CD4-positive, CD25-positive, alpha-beta regulatory T cell (primary cell): ENCODE measurements around the gene MBD5. TPM values are rescaled to one million over a fixed set of nuclear protein-coding genes. Genes with fewer than 3 reads are reported as not detected.

ENCODE experiments used
- ATAC-seq, 2 donors: fragments of 150-1000 bp; cut with Tn5 transposase; one replicate each; pipeline ENCODE4 v1.10.0; 2021; ENCODE audit warnings: low read depth in 2 of 2, moderate number of reproducible peaks in 2 of 2, moderate library complexity in 1 of 2
- DNase-seq, 3 donors: peaks; one replicate each; pipeline versions ENCODE4 v3.0.0 to v3.0.0-alpha.2; 2012 to 2022; ENCODE audit warnings: mixed read lengths in 1 of 3
- H3K27ac ChIP-seq: one replicate; pipeline ENCODE4 v1.7.0; 2013; ENCODE audit warnings: mild to moderate bottlenecking, low read length; ENCODE audit not compliant: insufficient read depth, poor library complexity, severe bottlenecking
- H3K27me3 ChIP-seq: one replicate; pipeline ENCODE4 v1.7.0; 2013; ENCODE audit warnings: low read length; ENCODE audit not compliant: control insufficient read depth, insufficient read depth
- H3K36me3 ChIP-seq: one replicate; pipeline ENCODE4 v1.7.0; 2013; ENCODE audit warnings: mild to moderate bottlenecking, low read length, moderate library complexity; ENCODE audit not compliant: control insufficient read depth, insufficient read depth
- H3K4me1 ChIP-seq: 2 replicates; pipeline ENCODE4 v1.7.0; 2013; ENCODE audit warnings: mild to moderate bottlenecking, low read length; ENCODE audit not compliant: insufficient read depth, control insufficient read depth, poor library complexity, severe bottlenecking
- H3K4me3 ChIP-seq: one replicate; pipeline ENCODE4 v1.7.0; 2013; ENCODE audit warnings: low read depth, mild to moderate bottlenecking, low read length, moderate library complexity
- H3K9me3 ChIP-seq, 2 experiments: 1 replicate in 1 of 2; 2 replicates in 1 of 2; pipeline ENCODE4 v1.7.0; 2013; ENCODE audit warnings: low read length in 2 of 2, mild to moderate bottlenecking in 1 of 2, moderate library complexity in 1 of 2; ENCODE audit not compliant: control insufficient read depth in 2 of 2
- H3K27ac Mint-ChIP-seq, 3 donors: one replicate each; pipeline ENCODE4 v1.8.0; 2020 to 2022; ENCODE audit warnings: mild to moderate bottlenecking in 3 of 3, mixed read lengths in 3 of 3, moderate library complexity in 2 of 3
- H3K27me3 Mint-ChIP-seq: one replicate; pipeline ENCODE4 v1.8.0; 2022; ENCODE audit warnings: mild to moderate bottlenecking, mixed read lengths
- H3K36me3 Mint-ChIP-seq: one replicate; pipeline ENCODE4 v1.8.0; 2020; ENCODE audit warnings: mixed read lengths
- H3K4me1 Mint-ChIP-seq, 4 donors: one replicate each; pipeline ENCODE4 v1.8.0; 2020 to 2022; ENCODE audit warnings: mixed read lengths in 4 of 4, mild to moderate bottlenecking in 1 of 4
- H3K4me3 Mint-ChIP-seq, 4 donors: one replicate each; pipeline ENCODE4 v1.8.0; 2020 to 2022; ENCODE audit warnings: mild to moderate bottlenecking in 4 of 4, mixed read lengths in 4 of 4, moderate library complexity in 3 of 4
- H3K9me3 Mint-ChIP-seq, 7 donors: one replicate each; pipeline ENCODE4 v1.8.0; 2020 to 2022; ENCODE audit warnings: mixed read lengths in 7 of 7, mild to moderate bottlenecking in 3 of 7, moderate library complexity in 2 of 7
- polyA plus RNA-seq, 4 donors: library from polyadenylated mRNA; unstranded; fragments of 300-500 nt; fragmentation: Illumina TruSeq; gene quantifications; one replicate each; pipeline ENCODE4 v1.2.3, GENCODE V29; 2021
- total RNA-seq: library from RNA; stranded (reverse); gene quantifications from one replicate; pipeline ENCODE4 v1.2.3, GENCODE V29; 2022

The MBD5 gene
- total and polyA plus RNA-seq, 5 donors from 2014 or later: 11.7 to 62.6 (median 13.1) TPM

DNA sequence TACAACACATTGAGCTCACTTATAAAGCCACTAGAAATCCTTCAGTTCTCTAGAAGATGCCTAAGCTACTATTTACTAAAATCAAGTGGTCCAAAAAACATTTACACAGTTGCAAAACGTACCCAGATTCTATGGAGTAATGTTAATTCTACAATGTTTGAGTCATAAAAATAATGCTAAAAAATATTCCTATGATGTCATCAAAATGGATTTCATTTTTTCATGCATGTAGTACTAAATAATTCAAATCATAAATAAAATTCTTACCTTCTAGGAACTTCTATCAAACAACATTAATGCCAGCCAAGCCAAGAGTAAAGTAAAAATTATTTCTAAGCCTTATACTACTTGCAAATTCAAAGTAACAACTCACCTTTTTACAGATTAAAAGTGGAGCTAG is 454.7 kb downstream of the MBD5 start:
- ATAC-seq (no peak), DNase-seq (no peak)
- H3K9me3 ChIP-seq: no peaks in the 10 kb centered on the region
- Mint-ChIP-seq H3K36me3 (no peaks in the 10 kb centered on the region), H3K27me3 (no peaks in the 10 kb centered on the region), H3K27ac (no peak overlapping the region), H3K9me3 (no peaks in the 10 kb centered on the region), H3K4me1 (peaks cover 0 to 4% (median 0%) of the 10 kb centered on the region in 4 donors), H3K4me3 (no peak overlapping the region)
- no peak overlapping the region for H3K4me3 ChIP-seq
- no peaks in the 10 kb centered on the region for H3K36me3 ChIP-seq
- no peak overlapping the region for H3K27ac ChIP-seq
- H3K27me3 ChIP-seq: no peaks in the 10 kb centered on the region
- H3K4me1 ChIP-seq: no peaks in the 10 kb centered on the region

DNA sequence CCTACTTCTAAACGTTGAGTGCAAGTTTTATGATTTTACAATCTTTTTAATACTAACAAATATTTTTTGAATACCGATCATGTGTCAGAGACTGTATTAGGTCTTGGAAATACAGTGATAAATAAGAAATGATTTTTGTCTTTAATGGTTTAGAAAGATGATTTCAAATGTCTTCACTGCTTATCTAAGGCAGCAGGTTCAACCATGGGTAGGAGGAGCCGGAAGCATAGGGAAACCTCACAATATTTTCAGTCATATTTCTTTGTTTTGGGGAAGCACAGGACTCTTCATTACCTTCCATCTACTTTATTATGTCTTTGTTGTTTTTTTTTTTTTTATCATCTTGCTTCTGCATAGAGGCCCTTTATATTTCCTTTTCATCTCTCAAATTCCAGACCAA is 458.5 kb downstream of the MBD5 start:
- Mint-ChIP-seq H3K36me3 (peaks cover 12% of the 10 kb centered on the region), H3K4me3 (no peak overlapping the region), H3K9me3 (peaks cover 0 to 2% (median 0%) of the 10 kb centered on the region in 7 donors), H3K27me3 (no peaks in the 10 kb centered on the region), H3K4me1 (no peaks in the 10 kb centered on the region), H3K27ac (no peak overlapping the region)
- no peak for ATAC-seq
- Histone ChIP-seq H3K4me3 (no peak overlapping the region), H3K36me3 (no peaks in the 10 kb centered on the region), H3K27me3 (no peaks in the 10 kb centered on the region), H3K27ac (no peak overlapping the region), H3K9me3 (no peaks in the 10 kb centered on the region), H3K4me1 (no peaks in the 10 kb centered on the region)
- DNase-seq: no peak

DNA sequence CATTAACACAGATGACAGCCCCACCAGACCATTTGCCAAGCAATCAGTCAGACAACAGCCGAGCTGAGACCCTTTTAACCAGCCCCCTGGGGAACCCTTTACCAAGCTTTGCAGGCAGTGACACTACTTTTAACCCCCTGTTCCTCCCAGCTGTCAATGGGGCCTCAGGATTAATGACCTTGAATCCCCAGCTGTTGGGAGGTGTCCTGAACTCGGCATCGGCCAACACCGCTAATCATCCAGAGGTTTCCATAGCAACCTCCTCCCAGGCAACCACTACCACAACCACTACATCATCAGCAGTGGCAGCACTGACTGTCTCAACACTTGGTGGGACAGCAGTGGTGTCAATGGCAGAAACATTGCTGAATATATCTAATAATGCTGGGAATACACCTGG is 462.8 kb downstream of the MBD5 start:
- peaks cover 3% of the 10 kb centered on the region for H3K36me3 ChIP-seq
- Mint-ChIP-seq H3K4me3 (no peak overlapping the region), H3K27me3 (no peaks in the 10 kb centered on the region), H3K36me3 (peaks cover 20% of the 10 kb centered on the region), H3K27ac (peak overlapping the region in 1 of 3 donors; percentile 16), H3K4me1 (no peaks in the 10 kb centered on the region), H3K9me3 (peaks cover 0 to 2% (median 0%) of the 10 kb centered on the region in 7 donors)
- DNase-seq: no peak
- no peak overlapping the region for H3K4me3 ChIP-seq
- H3K4me1 ChIP-seq: no peaks in the 10 kb centered on the region
- H3K27ac ChIP-seq: no peak overlapping the region
- H3K27me3 ChIP-seq: no peaks in the 10 kb centered on the region
- H3K9me3 ChIP-seq: no peaks in the 10 kb centered on the region
- no peak for ATAC-seq

DNA sequence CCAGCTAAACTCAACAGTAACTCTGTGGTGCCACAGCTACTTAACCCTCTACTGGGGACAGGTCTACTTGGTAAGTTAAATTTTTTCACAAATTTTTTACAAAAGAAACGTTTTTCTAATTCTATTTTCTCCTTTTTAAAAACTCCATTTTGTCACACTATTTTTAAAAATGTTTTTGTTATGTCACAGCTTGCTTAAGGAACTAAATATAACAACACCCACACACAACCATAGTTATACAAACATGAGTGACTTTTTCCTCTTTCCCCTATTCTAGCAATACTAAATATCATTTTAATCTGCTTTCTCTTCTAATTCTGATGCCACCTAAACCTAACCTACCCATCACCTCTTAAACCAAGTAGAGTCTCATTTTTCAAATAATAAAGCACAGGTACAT is 463.2 kb downstream of the MBD5 start:
- no peaks in the 10 kb centered on the region for H3K4me1 ChIP-seq
- no peak overlapping the region for H3K27ac ChIP-seq
- H3K9me3 ChIP-seq: no peaks in the 10 kb centered on the region
- no peaks in the 10 kb centered on the region for H3K27me3 Mint-ChIP-seq
- H3K4me3 ChIP-seq: no peak overlapping the region
- H3K36me3 Mint-ChIP-seq: peaks cover 20% of the 10 kb centered on the region
- H3K9me3 Mint-ChIP-seq: peaks cover 0 to 2% (median 0%) of the 10 kb centered on the region in 7 donors
- H3K27me3 ChIP-seq: no peaks in the 10 kb centered on the region
- H3K4me3 Mint-ChIP-seq: no peak overlapping the region
- ATAC-seq (no peak), DNase-seq (no peak)
- H3K4me1 Mint-ChIP-seq: no peaks in the 10 kb centered on the region
- no peak overlapping the region for H3K27ac Mint-ChIP-seq
- H3K36me3 ChIP-seq: peaks cover 3% of the 10 kb centered on the region

DNA sequence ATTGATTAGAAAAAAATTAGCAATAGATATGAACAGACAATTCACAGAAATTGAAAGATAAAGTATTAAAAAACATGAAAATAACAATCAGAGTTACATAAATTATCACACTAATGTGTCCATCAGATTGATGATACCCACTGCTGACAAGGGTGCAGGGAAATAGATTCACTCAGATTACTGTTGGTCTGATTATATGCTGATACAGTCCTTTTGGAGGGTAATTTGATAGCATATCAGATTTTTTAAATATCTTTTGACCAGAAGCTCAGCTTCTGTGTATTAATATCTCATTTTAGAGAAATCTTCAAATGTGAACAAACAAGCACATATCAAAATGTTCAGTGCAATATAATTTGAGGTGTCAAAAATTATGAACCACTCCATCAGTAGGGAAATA is 465.8 kb downstream of the MBD5 start:
- H3K4me3 Mint-ChIP-seq: no peak overlapping the region
- no peaks in the 10 kb centered on the region for H3K4me1 Mint-ChIP-seq
- H3K27ac Mint-ChIP-seq: no peak overlapping the region
- peaks cover 35% of the 10 kb centered on the region for H3K36me3 Mint-ChIP-seq
- Histone ChIP-seq H3K4me3 (no peak overlapping the region), H3K36me3 (peaks cover 3% of the 10 kb centered on the region), H3K4me1 (no peaks in the 10 kb centered on the region), H3K27ac (no peak overlapping the region), H3K9me3 (no peaks in the 10 kb centered on the region), H3K27me3 (no peaks in the 10 kb centered on the region)
- DNase-seq (no peak), ATAC-seq (no peak)
- H3K27me3 Mint-ChIP-seq: no peaks in the 10 kb centered on the region
- peaks cover 0 to 2% (median 0%) of the 10 kb centered on the region in 7 donors for H3K9me3 Mint-ChIP-seq

DNA sequence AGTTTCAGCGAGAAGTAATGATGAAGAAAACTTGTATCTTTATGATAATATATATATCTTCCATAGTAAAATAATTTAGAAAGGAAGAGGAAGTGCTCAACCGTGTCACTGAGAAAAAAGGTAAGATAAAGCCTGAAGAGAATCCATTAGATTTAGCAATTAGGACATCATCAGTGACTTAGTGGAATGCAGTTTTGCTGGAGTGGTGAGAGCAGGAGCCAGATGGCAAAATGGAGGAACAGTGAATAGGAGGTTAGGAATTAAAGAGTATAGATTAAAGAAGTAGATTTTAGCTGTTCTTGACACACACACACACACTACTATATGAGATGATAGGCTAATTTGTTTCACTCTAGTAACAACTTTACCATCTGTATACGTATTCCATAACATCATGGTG is 466.5 kb downstream of the MBD5 start:
- H3K27ac Mint-ChIP-seq: peak overlapping the region in 1 of 3 donors; percentile 38
- peaks cover 0 to 2% (median 0%) of the 10 kb centered on the region in 7 donors for H3K9me3 Mint-ChIP-seq

DNA sequence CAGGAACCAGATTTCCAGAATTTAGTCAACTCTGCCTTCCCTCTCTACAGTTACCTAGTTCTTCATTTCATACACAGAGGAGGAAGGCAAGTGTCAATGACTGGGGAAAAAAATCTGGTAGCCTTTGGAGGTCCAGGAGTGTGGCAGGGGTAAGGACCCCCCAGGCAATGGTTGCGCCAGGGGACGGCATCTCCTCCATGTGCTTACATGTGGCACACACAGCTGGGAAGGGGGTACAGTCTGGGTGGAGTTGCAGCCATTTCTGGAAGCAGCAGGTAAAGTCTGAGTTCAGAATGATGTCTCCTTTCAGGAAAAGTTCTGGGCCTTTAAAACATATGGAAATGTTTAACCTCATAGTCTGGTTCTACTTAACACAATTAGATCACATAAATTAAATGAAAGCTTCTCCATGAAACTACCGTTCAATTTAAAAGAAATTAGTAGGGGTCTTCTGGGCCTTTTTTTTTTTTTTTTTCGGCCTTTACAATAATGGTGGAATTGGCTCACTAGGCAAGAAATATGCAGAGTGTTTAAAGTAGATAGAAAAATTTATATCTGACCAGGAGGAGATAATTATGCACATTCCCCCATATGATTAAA is 470.0 kb downstream of the MBD5 start:
- Mint-ChIP-seq H3K27ac (no peak overlapping the region), H3K9me3 (no peaks in the 10 kb centered on the region), H3K4me3 (no peak overlapping the region), H3K4me1 (no peaks in the 10 kb centered on the region), H3K27me3 (no peaks in the 10 kb centered on the region), H3K36me3 (peaks cover 23% of the 10 kb centered on the region)
- Histone ChIP-seq H3K27ac (no peak overlapping the region), H3K36me3 (peaks cover 3% of the 10 kb centered on the region), H3K9me3 (no peaks in the 10 kb centered on the region), H3K4me3 (no peak overlapping the region), H3K4me1 (no peaks in the 10 kb centered on the region), H3K27me3 (no peaks in the 10 kb centered on the region)
- DNase-seq (no peak), ATAC-seq (no peak)

More for the DNA sequence above, 466.5 kb downstream of the MBD5 start:
- Histone ChIP-seq H3K27ac (no peak overlapping the region), H3K27me3 (no peaks in the 10 kb centered on the region), H3K9me3 (no peaks in the 10 kb centered on the region), H3K4me1 (no peaks in the 10 kb centered on the region), H3K4me3 (no peak overlapping the region), H3K36me3 (peaks cover 3% of the 10 kb centered on the region)
- no peaks in the 10 kb centered on the region for H3K27me3 Mint-ChIP-seq
- DNase-seq: no peak
- H3K4me3 Mint-ChIP-seq: no peak overlapping the region
- no peaks in the 10 kb centered on the region for H3K4me1 Mint-ChIP-seq
- ATAC-seq: no peak
- H3K36me3 Mint-ChIP-seq: peaks cover 35% of the 10 kb centered on the region

DNA sequence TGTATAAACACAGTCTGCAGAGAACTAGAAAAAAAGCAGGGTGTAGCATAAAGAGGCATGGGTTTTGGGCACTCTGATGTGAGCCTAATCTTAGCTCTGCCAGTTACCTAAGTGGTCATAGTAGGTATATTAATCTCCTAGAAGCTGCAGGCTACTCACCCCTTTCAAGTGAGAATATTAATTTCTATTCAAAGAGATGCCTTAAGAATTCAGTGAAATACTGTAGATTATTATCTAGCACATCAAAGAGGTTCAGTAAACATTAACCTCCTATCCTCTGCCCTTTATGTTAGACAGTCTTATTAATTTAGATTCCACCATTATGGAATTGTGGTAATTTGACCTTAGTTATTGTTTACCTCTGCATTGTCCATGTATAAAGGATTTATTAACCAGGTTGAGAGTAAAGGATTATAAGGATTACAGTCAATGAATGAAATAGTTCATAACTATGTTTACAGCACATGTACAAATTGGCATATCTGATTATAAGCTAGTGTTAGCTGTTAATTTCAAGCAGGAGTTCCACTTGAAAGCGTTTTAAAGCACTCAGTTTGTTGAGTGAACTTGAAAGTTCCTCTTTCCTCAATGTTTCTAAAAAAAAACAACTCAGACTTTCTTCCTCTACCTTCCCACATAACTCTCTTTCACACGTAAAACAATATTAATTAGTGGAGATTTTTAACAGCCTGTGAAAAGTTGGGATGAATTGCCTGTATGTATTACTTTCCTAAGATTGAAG is 473.1 kb downstream of the MBD5 start:
- ATAC-seq (no peak), DNase-seq (no peak)
- no peaks in the 10 kb centered on the region for H3K4me1 ChIP-seq
- Mint-ChIP-seq H3K4me1 (no peaks in the 10 kb centered on the region), H3K27ac (no peak overlapping the region), H3K27me3 (no peaks in the 10 kb centered on the region), H3K4me3 (no peak overlapping the region), H3K9me3 (no peaks in the 10 kb centered on the region), H3K36me3 (peaks cover 15% of the 10 kb centered on the region)
- no peaks in the 10 kb centered on the region for H3K36me3 ChIP-seq
- H3K9me3 ChIP-seq: no peaks in the 10 kb centered on the region
- H3K27ac ChIP-seq: no peak overlapping the region
- H3K27me3 ChIP-seq: no peaks in the 10 kb centered on the region
- H3K4me3 ChIP-seq: no peak overlapping the region
